GM18909 (cell line): Measurements from ENCODE around the gene EXD3.

Source experiments
- ATAC-seq: cut with Tn5 transposase; IDR thresholded peaks from one replicate; pipeline ENCODE4 v1.9.1; 2021; ENCODE audit warnings: mild to moderate bottlenecking; ENCODE audit not compliant: unreplicated experiment, poor library complexity

The EXD3 gene

DNA sequence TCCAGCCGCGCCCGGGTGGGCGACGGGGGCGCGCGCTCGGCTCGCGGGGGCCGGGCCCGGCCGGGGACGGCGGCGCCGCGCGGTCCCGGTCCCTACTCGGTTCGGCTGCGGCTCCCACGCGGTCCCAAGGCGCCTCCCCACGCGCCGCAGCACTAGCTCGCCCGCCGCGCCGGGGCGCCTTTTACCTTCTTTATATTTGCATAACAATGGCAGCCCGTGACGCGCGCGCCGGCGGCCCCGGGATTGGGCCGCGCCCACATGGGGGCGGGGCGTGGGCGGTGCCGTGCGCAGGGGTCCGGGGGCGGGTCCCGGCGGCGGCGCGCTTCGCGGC is 120.9 kb downstream of the EXD3 start, which contains the start of gene NRARP:
TSS of gene NRARP (minus strand) at position 154 of the 331 bp plus-strand sequence. CDS start 343 bp downstream, outside the sequence.
- ATAC-seq, result peak; percentile 72

DNA sequence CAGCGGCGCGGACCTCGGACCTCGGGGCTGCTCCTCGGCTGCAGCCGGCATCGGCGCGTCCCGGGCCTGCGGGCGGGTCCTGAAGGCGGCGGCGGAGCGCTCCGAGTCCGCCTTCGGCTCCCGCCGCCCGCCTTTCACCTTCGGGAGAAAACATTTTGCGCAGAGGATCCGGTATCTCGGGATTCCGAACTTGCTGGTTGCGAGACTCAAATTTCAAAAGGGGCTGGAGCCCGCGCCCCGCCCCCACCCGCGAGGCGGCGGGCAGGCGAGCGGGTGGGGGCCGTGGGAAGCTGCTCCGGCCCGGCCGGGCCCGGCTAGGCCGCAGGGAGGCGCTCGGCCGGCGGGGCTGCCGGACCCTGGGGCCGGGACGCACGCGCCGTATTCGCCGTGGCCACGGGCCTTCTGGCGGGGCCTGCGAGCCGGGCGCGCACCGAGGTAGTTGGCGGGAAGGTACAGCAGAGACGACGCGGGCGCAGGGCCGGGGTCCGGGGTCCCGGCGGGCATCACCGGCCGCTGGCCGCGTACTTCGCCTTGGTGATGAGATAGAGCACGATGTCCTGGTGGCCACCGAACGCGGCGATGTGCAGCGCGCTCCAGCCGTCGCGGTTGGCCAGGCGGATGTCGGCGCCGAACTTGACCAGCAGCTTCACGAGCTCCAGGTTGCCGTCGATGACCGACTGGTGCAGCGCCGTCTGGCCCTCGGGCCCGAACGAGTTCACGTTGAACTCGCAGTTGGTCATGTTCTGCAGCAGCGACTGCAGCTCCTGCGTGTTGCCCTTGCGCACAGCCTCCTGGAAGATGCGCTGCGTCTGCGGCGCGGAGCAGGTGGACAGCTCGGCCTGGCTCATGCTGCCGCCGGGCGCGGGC is 121.6 kb downstream of the EXD3 start:
- peak; percentile 26 for ATAC-seq

DNA sequence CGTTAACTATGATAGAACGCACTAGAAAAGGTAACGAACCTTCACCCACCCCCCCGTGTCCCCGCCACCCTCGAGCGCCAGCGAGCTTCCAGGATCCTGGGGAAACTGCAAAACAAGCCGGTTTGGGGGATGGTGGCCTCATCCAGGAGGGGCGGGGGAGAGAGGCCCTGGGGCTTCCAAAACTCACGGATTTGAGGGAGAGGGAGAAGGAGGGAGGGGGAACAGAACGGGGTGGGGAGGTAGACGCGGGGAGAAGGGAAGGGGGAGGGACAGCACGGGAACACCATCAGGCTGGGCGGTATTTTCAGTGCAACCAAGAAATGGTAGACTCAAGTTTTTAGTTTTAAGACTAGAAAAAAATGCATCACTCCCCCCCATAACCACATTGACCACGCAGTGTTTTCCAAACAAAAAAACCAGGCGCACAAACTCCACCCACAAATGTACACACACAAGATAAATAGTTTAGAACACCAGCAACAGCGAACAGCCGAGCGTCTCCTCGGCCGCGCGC is 122.3 kb downstream of the EXD3 start:
- no peak for ATAC-seq

DNA sequence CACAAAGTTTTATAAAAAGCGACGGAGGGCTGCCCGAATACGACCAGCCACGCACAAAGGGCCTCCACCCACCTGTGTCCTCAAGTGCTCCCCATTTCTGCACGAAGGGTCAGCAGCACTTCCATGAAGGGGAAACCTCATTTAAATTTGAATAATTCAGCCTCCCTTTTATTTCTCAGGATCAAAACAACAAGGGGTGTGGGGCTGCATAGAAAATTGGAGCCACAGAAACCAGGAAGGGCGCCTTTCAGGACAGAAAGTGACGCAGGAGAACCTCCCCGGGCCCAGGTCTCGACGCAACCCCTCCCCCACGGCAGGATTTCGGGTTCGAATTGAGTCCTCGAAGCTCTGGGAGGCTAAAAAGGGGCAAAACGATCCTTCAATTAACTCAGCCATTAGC is 123.0 kb downstream of the EXD3 start:
- ATAC-seq, result no peak

DNA sequence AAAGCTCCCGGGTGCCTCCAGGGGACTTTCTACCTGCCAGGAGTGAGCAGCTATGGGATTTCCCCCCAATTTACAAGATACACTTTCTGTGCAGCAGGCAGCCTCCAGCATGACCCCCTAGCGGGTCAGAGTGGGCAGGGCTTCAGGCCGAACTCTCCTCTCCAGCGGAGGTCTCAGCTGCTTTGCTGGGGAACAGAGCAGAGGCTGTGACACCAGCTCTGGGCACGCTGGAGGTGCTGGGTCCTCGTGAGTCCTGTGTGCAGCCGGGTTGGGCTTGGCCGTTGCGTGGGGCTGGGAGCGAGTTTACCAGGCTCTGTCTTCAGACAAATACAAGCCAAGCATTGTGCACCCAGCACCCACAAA is 123.8 kb downstream of the EXD3 start:
- ATAC-seq, result no peak

DNA sequence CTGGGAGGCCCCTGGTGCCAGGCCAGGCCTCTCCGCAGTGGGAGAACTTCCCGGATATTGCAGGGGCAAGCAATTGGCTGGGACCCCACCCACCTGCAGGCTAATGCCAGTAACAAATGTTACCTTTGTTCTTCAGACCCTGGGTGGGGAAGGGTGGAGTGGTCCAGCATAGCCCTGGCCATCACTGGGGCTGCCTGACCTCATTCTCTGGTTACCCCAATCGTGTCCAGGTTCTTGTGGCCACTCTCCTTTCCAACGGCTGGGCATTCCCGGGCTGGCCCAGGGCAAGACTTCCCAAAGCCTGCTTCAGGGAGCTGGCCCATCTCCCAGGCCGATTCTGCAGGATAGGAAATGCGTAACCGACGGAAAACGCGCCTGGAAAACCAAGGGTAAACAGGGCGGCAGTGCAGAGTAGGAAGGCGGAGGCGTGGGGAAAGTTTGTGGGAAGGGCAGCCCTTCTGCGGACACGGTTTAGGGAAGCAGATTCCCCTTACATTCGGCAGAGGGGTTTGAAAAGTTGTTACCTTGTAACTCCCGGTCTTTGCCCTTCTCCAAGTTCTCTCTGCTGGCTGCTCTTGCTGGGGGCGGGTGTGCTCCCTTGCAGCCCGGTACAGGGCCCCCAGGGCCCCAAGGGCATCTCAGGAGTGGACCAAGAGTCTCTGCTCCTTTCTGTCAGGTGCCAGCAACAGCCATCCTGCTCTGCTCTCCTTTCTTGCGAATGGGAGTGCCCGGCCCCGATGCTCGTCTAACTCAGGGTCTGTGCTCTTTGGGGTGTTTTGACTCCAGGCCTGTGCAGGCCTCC is 124.4 kb downstream of the EXD3 start:
- ATAC-seq, result no peak

DNA sequence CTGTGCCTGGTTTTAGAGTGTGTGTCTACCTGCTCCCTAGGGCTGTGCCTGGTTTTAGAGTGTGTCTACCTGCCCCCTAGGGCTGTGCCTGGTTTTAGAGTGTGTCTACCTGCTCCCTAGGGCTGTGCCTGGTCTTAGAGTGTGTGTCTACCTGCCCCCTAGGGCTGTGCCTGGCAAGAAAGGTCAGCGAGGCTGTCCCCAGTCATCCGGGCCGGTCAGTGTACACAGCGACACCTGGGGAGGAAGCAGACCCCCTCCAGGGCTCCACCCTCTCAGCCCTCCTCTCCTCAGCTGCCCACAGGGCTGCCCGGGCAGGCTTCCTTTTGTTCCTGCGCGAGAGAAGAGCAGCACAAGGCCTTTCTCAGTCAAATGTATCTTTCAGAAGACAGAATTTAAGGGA is 125.0 kb downstream of the EXD3 start:
- ATAC-seq, result no peak

DNA sequence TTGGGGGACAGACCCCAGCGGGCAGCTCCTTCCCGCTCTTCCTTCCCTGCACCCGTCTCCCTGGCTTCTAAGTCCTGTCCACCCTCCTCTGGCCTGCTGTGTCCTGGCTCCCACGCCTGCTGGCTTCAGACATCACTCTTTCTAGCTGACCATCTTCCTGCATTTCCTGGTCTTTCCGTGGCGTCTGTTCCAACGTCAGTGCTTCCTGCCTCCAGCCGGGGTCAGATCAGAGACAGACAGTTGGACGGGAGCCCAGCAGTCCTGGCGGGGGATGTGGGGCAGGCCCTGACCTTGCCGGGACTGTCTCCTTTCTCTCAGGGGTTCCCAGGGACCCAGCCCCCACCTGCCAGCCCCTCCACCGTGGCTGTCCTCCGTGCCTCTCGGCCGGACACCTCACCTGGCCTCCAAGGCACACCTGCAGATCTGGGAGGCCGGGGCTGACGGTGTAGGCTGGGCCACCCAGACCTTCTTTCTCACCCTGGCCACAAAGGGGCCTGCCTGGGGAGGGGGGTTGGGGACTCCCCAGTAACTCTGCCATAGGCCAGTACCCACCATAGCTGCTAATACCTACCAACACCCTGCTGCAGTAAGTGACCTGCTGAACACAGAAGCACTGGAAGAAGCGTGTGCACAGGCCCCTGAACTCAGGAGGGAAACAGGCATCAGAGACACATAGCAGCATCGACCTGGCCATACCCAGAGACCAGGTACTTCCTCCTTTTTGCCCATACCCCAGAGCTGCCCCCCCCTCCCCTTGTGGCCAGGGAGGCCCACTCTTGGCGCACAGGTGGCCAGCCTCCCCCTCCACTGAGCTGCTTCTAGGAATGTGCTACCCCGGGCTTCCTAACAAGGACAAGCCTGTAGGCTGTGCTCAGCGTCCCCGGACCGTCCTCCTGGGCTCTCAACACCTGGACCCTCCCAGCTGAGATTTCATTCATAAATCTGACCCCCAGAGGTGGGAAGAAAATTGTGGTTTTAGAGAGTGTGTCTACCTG is 126.0 kb downstream of the EXD3 start:
- no peak for ATAC-seq

DNA sequence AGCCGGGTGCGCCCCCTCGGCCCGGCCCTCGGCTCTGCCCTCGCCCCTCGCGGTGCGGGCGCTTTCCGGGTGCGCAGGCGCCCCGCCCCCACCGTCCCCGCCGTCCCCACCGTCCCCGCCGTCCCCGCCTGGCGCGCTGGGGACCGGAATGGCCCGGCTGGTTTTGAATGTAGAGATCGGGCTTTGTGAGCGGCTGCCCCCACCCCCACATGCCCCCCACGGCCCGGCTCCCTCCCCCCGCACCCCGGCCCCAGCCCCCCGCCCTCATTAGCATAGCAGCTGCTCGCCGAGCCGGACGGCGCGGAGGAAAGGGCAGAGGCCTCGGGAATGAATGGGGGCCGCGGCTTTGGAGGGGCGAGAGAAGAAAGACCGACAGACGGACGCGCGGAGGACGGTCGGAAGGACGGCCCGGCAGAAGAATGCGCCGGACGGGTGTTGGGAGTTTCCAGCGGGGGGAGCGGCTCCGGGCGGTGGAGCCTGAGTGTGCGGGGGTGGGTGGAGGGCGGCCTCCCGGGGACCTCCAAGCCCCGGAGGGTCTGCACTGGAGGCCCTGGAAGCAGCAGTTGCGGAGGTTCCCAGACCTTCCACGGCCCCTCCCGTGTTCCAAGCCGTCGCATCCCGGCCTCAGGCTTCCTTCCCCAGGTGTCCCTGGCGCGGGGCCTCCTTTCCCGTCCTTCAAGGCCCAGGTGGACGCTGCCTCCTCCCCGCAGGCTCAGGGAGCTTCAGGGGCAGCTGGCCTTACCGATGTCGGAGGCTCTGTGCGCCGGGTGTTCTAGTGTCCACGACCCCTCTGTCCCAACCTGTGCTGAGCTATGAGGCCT is 126.9 kb downstream of the EXD3 start:
- no peak for ATAC-seq

DNA sequence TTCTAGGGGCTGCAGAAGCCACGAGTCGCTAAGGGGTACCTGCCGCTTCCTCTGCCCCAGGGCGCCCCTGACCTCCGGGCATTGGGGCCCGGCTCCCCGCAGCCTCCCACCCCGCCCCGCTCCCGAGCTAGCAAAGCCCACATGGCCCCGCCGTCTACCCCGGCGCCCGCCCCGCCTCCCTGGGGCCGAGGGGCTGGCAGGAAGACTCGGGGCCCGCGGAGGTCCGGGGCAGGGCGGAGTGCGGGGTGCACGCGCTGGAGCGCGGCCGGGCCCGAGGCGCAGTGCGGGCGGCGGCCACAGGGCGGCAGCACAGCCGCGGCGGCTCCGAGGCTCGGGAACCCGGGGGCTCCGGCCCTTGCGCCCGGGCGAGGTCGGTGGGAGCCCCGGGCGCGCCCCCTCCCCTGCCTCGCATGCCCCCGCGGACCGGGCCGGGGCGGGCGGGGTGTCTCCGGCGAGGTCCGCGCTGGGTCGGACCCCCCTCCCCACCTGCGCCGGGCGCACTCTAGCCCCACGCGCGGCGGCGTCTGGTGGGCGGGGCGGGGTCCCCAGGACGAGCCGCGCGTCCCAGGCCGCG is 127.6 kb downstream of the EXD3 start:
- ATAC-seq, result no peak

DNA sequence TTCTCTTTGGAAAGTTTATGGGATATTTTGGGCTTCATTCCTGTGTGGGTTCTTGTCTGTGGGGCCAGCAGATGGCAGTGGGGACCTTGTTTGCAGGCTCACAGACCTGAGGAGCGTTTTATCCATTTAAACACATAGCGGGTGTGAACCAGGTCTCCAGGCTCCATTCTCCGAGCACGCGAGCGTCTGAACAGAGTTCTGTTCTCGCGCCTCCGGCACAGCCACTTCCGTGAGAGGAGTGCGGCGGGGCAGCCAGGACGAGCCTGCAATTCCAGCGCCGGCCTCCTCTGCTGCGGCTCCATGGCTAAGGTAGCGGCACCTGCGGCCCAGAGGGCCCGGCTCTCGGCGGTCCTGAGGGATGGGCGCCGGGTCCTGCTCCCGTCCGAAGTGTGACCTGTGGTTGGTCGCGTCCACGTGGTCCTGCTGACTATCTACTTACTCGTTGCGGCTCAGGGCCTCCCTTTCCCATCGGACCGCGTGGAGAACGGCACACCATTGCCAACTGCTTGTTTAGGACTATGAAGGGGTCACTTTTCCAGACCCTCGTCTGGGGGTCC is 128.2 kb downstream of the EXD3 start:
- no peak for ATAC-seq

DNA sequence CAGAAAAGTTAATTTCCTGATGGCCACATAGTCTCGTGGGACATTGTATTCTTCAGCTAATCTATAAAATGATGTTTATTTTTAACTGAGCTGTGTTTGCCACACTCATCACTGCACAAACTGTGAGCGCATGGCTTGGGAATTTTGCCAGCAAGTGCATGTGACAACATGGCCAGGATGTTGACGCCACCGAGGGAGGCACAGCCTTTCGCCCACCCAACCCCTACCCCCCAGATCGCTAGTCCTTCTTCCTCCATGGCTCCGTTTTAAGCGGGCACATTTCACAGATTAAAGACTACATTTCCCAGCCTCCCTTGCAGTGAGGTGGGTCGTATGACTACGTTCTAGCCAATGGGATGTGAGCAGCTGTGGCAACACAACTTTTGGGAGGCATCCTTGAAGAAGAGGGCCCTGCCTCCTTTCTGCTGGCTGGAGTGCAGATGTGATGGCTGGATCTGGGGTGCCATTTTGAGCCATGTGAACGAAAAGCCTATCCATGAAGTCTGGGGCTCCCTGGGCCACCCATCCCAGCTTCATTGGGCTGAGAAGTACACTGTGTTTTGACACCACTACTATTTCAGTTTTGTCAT is 128.8 kb downstream of the EXD3 start:
- no peak for ATAC-seq

DNA sequence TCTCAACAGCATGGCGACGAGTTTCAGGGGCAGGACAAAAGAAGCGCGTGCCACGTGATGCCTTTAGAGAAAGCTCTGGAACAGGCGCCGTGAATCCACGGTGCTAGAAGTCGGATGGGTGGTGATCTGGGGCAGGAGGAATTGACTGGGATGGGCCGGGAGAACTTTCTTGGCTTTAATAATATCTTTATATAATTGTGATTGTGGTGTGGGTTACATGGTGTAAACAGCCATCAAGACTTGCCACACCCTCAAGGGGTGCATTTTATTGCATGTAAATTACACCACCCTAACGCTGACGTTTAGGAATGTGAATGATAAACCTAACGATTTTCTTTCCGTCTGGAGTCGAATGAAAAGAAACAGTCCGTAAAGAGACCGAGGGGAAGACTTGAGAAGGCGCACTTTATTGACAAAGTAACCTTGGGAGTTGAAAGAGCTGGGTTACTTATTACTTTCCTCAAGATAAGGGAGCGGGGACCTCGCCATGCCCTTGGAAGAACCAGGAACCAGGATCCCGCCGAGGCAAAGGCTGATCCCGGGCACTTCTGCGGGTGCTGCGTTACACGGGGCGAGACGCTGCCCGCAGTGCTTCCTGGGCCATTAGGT is 129.4 kb downstream of the EXD3 start:
- no peak for ATAC-seq

DNA sequence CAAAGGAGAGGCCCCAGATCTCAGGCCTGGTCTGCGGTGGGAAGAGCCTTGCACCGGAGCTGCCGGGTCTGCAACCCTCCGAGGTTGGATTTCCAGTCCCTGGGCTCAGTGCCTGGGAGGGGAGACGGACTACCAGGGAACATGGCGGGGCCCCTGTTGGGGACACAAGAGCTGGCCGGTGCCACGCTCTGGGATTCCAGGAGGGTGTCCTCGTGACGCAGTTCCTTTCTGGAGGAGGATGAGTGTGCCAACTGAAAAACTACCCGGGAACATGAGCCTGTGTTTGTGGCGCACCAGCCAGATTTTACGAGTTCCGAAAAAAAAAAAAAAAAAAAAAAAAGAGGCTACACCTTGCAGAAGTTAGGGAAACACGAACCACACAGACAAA is 129.9 kb downstream of the EXD3 start:
- ATAC-seq, result no peak

DNA sequence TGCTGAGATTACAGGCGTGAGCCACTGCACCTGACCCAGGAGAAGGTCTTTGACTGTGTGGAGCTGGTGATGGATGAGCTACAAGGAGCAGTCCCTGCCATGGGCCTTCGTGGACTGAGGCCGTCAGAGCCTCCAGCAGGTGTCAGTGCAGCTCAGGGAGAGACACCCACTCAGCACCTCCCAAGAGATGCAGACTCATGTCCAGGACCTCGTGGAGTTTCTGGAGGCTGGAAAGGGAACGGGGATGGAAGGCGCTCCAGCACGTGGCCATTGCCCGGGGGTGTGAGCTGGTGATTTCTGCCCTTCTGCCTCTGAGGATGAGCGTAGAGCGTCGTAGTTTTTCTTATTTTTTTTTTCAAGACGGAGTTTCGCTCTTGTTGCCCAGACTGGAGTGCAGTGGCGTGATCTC is 136.0 kb downstream of the EXD3 start:
- no peak for ATAC-seq

DNA sequence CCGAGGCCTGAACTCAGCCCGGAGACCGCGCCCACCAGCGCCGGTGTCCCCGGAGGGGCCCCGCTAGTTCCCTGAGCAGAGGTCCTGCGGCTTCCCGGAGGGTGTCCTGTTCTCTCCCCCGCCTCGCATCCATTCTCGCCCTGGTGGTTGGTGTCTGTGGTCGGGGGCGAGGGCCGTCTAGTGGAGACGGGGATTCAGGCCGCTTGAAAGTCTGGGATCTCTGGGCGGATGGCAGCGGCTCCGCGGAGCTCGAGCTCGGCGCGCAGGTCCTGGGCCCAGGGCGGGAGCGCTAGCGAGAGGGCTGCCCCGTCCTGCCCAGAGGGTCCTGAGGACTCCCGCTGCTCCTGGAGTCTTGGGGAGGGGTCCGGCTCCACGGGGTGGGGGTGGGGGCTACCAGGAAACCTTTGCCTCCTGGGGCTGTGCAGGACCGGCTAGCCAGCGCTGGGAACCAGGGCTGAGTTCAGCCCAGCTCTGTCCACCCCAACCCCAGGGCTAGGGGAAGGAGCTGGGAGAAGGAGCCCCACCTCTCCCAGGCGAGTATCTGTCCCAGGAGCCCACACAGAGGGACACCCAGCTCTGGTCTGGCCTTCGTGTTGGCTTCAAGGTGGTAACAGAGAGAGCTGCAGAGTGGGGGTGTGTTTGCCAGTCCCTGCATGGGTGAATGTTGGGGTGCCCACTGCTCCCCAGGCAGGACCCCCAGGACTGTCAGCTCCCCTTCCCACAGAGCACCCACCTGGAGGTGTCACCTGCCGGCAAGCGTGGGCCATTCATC is 141.4 kb downstream of the EXD3 start:
- ATAC-seq, result no peak
